C1 segment of cervical spinal cord (tissue), 14 donors: ENCODE data around the gene CST1.
"Not testable (repeated sequence)": the region's sequence is repeated elsewhere in the genome, so short reads cannot be mapped to it uniquely, and the experiment has no call there.

Experiments
- DNase-seq, 14 donors: peaks; one replicate each; lab custom pipeline; 2025; lab: John Stamatoyannopoulos, UW

The CST1 gene

DNA sequence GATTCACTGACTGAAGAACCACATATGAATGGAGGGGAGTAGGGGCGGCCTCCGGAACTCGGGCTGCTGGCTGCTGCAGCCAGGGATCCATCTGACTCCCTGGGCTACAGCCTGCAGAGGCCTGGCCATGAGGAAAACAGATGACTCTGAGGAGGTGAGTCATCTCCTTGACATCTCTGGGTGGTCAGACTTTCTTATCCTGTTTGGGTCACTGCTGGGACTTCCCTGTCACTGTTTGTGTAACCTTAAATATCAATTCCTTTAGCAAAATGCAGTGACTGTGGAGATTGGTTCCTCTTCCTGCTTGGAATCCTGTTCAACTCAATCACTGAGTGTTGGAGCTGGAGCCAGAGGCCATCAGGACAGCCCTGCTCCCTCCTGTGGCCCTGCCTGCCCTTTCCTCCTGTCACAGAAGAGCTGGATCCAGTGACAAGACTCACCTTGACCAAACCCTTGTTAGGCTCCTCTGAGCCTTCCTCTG lies 4.4 kb upstream of the CST1 start:
- DNase-seq, result not testable (repeated sequence)

GRCh38 chr20:23754731-23755130 lies 4.0 kb upstream of the CST1 start:
- DNase-seq, result no peak

- DNase-seq, result no peak
Observed at GRCh38 chr20:23753589-23753988, 2.9 kb upstream of the CST1 start.

GRCh38 chr20:23753194-23753548 lies 2.4 kb upstream of the CST1 start:
- no peak for DNase-seq

- DNase-seq, result no peak
Observed at GRCh38 chr20:23752481-23753193, 1.9 kb upstream of the CST1 start.

- no peak for DNase-seq
Observed at GRCh38 chr20:23752019-23752418, 1.3 kb upstream of the CST1 start.

DNA sequence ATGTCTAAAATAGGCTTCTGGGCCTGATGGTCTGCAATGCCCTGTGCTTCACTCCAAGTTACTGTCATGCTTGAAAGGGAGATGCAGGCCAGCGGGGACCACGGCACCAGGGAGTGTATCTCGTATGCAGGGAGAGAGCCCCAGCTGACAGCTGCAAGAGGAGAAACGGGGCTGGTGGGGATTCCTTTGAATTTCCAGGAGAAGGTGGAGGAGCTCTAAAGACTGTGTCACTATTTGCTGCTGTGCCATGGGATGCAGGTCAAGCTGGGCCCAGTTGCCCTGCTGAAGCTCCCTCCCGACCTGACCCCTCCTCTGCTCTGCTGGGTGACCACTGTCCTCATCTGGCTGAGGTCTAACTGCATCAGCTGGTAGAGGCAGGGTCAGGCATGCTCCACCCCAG lies 989 bp downstream of the CST1 start:
- DNase-seq, result no peak

- not testable (repeated sequence) for DNase-seq
Observed at GRCh38 chr20:23748975-23749374, 1.8 kb downstream of the CST1 start.

- not testable (repeated sequence) for DNase-seq
Observed at GRCh38 chr20:23747551-23747950, 3.2 kb downstream of the CST1 start.

DNA sequence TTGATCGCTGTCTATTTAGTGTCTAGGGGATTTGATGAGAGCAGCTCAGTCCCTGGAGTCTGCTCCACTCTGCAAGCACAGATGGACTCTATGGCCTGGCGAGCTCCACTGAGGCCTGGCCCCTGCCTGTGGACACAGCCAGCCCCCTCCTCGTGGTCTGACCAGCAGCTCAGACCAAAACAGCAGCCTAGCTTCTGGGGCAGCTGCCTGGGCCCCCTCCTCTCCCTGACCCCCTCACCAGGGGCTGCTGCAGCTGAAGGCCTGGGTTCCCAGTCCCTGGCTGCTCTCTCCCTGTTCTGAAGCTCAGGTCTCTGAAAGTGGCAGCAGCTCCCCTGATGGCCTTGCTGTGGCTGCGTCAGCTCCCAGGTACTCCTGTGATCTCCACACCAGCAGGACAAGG lies 3.6 kb downstream of the CST1 start:
- not testable (repeated sequence) for DNase-seq

DNA sequence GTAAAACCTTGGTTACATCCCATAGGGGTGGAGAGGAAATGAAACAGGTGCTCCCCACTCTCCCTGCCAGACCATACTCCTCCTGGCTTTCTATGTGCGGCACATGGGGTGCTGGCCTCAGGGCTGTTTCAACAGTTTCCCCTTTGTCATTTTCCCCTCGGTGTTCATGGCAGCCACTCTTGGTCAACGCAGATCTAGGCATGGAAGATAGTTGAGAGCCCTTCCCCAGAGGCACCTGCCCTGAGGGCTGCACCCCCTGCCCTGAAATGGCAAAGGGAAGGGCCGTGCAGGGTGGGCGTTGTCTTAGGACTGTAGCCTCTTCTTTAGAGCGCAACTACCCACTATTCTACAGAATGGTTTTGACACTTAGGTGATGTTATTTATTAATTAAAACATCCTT lies 4.4 kb downstream of the CST1 start:
- no peak for DNase-seq

- no peak for DNase-seq
Observed at GRCh38 chr20:23745247-23745646, 5.5 kb downstream of the CST1 start.

DNA sequence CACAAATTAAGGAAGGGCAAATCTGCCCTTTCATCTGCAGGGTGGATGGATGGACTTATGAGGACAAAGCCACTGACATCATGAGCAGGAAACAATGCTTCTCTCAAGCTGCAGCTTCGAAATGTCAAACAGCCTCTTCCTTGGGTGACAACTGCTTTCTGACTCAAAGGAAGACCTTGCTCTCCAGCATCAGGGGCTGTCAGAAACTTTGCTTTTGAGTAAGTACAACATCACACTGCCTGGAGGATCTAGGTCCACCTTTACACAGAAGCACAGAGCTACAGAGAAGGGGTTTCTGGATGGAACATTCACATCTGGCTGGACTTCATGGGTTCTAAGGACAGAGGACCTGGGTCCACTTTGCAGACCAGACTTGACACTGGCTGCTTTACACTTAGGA lies 5.9 kb downstream of the CST1 start:
- no peak for DNase-seq

- not testable (repeated sequence) for DNase-seq
Observed at GRCh38 chr20:23735391-23735790, 15.3 kb downstream of the CST1 start.

DNA sequence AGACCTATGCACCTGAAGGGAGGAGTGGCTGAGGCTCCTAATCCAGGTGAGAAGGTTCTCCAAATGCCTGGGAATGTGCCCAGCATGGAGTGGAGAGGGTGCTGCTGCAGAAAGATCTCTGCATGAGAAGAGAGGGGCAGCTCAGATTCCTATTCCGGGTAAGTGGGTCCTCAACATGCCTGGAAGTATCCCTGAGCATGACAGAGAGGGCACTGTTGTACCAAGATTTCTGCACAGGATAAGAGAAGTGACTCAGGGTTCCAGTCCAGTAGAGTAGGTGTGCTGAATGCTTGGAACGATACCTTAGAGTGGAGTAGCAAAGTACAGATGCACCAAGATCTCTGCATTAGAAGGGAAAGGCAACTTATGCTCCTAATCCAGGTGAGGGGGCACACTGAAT lies 15.8 kb downstream of the CST1 start:
- not testable (repeated sequence) for DNase-seq

DNA sequence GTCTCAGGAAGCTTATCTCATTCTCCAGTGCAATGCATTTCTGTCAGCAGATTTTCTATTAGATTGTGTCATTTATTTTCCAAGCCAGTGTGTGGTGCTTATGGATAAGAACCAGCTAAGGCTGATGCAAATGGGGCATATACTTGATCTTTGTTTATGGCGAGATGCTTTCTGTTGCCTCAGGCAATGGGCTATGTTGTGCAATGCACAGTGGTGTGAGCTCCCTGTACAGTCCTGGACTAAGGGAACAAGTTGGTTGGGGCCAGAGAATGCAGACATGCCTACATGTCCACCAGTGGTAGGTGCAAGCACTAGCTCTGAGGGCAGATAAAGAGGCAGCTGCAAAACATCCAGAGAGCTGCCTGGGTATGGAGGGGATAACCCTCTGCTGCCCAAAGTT lies 16.3 kb downstream of the CST1 start:
- DNase-seq, result not testable (repeated sequence)

DNA sequence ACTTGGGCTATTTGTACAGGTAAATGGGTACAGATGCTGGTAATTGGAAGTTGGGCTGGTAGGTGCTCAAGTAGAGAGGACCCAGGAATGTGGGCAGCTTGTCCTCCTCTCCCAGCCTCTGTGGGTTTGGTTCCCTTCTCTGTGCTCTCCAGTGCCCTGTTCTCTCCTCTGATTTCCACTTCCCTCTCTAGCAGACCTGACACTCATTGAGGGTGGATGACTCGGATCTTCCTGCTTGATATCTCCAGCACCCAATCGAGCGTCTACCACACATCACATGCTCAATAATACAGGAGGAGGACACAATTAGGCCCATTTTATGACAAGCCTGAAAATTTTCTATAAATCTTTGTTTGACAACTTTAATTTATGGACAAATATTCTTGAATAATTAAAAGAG lies 23.7 kb downstream of the CST1 start:
- DNase-seq, result no peak

GRCh38 chr20:23725102-23725501 lies 25.6 kb downstream of the CST1 start:
- DNase-seq, result no peak

DNA sequence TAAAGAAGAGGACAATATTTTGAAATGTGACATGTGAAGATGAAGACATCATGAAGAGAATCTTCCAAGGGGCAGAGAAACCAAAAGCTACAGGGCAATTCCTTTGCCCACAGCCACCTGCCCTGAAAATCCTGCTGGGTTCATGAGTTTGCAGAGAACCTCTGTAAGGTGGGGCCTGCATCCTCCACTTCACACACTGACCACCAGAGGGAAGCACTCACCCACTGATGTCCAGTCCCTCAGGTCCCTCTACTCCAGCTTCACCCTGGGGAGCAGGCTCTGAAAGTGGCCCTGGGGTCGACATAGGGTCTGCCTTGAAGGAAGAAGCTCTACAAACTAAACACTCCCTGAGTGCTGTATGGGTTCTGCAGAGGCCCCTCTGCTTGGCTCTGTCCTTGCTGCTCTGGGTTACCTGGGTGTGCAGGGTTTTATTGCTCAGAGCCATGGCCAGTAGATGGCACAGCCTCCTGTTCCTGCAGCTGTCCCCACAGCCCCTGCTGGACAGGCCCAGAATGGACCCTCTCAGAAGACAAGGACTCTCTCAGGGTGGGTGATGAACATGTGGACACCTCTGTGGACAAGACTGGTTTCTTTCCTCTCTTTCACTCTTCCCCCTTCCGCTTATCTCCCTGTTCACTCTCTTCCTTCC lies 27.0 kb downstream of the CST1 start:
- DNase-seq, result peak in 1 of 14 donors; percentile 4

- not testable (repeated sequence) for DNase-seq
Observed at GRCh38 chr20:23722851-23723250, 27.9 kb downstream of the CST1 start.

DNA sequence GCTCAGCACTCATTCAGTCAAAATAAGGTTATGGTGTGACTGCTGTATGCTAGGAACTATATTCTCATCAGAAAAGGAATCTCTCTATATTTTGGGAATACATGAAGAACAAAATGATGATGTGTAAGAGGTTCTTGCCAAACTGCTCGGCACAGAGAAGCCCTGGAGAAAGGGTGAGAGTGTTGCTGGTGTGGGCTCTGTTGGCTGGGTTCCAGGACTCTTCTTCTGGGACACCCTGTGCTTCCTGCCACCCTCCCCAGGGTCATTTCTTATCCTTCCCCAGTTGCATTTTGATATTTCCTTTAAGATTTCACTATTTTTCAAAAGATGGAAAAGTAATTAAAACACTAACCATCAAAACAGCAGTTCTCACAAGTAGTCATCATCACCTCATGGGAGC lies 28.8 kb downstream of the CST1 start:
- DNase-seq, result no peak

DNA sequence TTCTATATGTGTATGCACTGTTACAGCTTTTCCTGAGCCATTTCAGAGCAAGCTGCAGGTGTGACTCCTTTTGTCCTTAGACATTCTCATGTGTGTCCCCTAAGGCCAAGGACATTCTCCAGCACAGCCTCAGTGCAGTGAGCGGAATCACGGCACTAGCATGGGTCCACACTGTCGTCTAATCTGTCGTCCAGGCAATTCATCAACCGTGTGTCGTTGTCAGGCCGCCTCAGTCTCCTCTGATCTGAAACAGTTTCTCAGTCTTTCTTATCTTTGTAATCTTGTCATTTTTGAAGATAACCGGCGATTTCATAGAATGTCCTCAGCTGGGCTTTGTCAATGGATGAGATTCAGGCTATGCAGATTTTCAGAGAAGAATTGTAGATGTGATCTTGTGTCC lies 31.4 kb downstream of the CST1 start:
- DNase-seq, result not testable (repeated sequence)

DNA sequence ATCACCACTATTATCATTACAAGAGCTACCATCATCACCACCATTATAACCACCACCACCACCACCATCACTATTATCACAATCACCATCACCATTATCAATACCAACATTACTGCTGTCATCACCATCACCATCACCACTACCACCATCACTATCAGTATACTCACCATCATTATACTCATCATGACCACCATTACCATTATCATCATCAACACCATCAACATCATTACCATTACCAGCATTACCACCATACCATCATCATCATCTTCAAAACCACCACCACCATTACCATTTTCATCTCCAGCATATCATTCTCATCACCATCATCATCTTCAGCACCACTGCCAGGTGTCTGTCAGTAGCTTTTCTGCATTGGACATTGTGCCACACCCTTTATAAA lies 39.0 kb downstream of the CST1 start:
- not testable (repeated sequence) for DNase-seq
